Islet of Langerhans (tissue), 1 donor: ENCODE measurements around the gene SECTM1.

ENCODE experiments used
- FAIRE-seq: peaks from one replicate; lab custom pipeline; 2011; peaks lifted over from hg19 to GRCh38; lab: Jason Lieb, UNC

The SECTM1 gene

DNA sequence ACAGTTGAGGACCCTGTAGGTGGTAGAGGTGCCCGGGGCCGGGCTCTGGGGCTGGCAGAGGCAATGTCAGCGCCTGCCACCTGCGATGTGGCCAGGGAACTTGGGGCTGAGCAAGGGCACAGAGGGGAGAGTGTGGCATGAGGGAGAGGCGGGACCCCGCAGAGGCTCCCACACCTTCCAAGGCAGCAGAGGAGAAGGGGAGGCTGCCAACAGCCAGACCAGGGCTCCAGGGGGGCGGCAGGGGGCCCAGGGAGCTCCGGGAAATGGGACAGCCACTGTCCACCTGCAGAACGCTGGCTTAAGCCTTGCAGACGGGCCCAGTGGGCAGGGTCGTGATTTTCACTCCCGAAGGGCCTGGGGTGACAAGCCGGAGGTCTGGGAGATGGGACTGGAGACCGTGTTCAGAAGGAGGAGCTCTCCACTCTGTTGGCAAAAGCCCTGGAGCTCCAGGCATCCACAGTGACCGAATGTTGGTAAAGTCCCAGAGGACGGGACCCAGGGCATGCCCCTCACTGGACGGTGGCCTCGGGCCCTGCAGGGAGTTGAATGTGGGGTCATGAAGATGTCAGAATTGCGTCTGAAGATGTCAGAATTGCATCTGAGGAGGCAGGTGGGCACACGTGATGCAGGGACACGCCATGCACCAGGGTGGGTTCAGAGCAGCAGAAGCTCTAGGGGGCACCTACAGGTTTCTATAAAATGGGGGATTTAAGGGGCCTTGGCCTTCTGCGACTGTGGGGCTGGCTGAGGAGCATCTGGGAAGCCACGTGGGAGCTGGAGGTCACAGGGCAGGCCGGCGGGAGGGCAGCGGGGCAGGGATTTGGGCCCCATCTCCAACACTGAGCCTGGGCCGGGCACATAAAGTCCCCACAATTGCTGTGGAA, 34.8 kb downstream of the SECTM1 start:
- no peak for FAIRE-seq

DNA sequence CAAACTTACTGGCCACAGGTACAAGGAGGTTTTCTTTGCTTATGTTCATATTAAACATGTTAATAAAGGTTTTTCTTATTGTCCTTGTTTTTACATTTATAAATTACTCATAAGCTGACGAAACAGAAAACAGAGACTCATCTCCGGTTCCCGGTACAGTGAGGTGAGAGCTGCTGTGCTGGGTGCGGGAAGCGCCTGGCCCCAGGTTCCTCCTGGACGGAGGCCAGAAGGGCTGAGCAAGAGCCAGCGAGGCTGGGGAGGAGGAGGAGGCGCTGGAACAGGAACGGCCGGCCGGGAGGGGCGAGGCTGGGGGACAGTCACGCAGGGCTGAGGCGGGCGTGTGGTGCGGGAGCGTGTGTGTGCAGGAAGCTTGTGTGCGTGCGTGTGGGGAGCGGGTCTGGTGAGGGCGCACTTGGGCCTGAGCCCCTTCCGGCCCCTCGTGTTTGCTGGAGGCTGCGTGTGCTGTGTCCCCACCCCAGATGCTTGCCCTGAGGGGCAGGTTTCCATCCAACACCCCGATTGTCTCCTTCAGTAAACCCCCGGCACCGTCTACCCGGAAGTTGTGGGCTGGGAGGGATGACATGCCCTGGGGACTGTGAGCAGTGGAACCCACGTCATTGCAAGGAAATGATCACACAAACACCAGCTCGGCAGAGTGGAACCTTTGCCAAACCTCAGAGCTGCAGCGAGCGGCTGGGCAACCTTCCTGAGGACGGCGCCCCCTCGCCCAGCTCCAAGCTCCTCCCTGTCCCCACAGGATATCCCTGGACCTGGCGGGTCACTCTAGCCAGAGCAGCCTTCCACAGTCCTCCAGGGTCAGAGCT, 35.6 kb downstream of the SECTM1 start:
- FAIRE-seq, result peak; percentile 41

DNA sequence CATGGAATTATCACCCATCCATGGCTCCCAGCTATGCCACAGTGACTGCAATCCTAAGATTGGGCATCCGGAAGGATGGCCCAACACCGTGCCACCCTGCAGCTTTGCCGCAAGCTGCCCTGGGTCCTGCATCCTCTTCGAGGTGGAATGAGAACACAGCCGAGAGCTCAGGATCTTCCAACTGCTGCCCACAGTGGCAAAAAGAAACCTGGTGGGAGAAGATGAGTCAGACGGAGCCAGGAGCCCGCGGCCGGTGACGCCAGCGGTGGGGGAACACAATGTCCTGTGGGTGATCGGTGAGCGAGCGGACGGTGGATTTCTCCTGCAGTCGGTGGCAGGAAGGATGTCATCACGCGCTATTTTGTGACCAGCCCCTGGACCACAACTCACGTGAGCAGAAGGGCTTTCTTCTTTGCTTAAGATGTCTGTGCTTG, 36.3 kb downstream of the SECTM1 start:
- FAIRE-seq, result no peak

DNA sequence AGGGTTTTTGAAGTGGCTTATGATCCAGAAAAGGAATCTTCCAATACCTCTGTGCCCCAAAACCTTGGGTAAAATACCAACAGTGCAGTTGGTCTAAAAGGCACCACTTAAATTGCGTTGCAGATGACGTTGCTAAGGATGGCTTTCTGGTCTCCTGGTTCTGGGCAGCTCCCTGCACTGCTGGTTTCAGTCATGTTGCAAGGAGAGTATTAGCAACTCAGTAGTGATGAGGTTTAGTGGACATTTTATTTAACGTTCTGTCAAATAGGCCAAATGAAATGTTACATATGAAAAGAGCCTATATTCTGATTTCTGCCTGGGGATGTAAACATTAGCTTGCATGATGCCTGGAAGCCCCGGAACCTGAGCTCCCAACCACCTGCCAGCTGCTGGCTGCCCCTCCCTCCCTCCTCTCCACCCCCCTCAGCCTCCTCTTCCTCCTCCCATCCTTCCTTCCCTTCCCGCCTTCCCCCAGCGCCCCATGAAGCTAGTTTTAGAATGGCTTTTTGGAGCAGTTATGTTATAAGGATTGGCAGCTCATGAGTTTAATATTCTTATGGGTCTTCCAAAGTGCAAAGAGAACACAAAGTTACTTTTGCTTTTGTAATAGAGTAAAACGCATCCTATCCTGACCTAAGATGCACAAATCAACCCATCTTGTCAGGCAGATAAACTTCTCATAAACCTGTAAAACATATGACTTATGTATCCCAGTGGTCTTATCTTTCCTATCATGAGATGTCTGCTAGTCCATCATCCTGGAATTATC, 36.9 kb downstream of the SECTM1 start:
- FAIRE-seq, result no peak

DNA sequence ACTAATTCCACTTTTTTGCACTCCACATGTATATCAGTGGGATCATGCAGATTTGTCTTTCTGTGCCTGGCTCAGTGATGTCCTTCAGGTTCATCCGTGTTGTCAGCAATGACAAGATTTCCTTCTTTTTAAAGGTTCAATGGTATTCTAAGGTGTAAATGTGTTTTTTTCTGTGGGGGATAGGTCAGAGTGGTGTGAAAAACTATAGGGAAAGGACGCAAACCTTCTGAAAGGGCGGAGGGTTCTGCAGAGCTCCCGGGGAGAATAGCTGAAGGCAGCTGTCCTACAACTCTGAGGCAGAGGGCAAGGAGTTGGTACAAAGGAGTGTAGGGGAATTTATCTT, 38.1 kb downstream of the SECTM1 start:
- FAIRE-seq, result no peak

DNA sequence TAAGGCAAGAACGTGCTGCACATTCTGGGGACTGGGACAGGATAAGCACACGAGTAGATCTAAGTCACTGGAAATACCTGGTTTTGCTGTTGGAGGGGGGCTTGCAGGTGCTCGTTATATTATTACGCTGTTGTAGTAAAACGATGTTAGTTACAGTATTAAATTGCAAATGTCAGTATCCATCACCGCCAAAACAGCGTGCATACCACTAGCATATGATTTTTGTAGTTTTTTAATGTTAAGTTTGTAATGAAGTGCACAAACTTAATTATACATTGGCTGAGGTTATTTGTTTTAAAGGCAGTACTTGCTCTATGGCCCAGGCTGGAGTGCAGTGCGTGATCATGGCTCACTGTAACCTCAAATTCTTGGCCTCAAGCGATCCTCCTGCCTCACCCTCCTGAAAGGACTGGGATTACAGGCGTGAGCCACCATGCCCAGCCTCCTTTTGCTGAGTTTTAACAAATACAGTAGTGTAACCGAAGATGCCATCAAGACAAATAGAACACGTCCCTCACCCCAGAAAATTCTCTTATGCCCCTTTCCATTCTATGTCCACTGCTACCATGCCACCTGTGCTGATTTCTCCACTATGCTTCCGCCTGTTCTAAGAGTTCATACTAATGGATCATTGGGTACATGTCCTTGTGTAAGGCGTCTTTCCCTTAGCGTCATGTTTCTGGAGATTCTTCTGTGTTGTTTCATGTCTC, 39.3 kb downstream of the SECTM1 start:
- no peak for FAIRE-seq

DNA sequence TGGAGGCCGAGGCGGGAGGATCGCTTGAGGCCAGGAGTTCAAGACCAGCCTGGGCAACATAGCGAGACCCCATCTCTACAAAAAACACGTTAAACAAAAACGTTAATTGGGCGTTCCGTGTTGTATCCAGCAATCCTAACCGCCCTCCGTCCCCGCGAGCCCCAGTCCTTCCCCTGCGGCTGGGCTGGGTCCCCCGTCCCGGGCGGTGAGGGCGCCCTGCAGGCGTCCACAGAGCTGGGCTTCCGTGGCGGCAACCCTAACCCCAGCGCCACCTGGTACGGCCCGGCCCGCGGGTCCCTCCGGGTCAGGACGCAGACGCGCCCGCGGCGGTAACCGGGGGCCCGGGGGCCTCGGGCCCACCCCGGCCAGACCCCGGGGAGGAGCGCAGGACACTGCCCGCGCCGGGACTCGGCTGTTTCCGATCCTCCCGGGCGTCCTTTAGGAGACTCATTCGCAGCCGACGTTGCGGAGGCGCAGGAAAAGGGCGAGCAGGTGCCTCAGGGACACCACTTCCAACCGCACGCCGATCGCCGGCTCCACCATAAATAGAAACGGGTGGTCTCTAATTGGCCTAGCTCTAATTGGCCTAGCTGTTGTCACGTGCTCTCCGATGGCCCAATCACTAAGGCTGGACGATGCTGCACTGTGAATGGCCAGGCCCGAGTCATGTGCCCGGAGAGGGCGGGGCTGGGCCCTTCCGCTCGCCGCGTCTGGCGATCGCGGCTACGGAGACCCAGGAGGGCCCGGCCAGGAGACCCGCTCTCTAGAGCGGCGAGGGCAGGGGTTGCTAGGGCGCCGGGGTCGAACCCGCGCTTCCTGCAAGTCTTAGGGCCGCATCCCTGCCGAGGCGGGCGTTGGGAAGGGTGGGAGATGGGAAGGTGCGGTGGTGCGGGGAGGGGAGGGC, 41.1 kb downstream of the SECTM1 start:
- peak; percentile 47 for FAIRE-seq

DNA sequence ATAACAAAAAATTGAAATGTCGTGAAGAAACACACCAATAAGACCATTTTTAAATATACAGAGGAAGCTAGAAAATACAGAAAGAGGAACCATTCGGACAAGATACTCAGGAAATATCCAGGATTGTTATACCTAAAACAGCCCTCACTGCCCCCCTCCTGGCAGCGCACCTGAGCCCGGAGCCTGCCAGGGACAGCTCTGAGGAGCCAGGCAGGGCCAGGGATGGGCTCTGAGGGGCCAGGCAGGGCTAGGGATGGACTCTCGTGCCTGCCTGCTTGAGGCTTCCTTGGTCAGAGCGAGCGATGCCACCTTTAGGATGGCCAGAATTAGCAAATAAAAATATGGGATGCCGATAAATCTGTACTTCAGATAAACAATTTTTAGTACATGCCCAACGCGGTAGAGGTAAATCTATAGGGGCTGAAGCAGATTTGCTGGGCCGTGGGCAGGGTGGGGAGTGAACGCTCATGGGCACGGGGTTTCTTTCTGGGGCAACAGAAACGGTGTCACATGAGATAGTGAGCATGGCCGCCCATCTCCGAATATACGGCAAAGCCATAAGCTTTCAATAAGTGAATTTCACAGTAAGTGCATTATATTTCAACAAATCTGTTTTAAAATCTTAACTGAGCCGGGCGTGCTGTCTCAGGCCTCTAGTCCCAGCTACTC, 41.9 kb downstream of the SECTM1 start:
- no peak for FAIRE-seq

DNA sequence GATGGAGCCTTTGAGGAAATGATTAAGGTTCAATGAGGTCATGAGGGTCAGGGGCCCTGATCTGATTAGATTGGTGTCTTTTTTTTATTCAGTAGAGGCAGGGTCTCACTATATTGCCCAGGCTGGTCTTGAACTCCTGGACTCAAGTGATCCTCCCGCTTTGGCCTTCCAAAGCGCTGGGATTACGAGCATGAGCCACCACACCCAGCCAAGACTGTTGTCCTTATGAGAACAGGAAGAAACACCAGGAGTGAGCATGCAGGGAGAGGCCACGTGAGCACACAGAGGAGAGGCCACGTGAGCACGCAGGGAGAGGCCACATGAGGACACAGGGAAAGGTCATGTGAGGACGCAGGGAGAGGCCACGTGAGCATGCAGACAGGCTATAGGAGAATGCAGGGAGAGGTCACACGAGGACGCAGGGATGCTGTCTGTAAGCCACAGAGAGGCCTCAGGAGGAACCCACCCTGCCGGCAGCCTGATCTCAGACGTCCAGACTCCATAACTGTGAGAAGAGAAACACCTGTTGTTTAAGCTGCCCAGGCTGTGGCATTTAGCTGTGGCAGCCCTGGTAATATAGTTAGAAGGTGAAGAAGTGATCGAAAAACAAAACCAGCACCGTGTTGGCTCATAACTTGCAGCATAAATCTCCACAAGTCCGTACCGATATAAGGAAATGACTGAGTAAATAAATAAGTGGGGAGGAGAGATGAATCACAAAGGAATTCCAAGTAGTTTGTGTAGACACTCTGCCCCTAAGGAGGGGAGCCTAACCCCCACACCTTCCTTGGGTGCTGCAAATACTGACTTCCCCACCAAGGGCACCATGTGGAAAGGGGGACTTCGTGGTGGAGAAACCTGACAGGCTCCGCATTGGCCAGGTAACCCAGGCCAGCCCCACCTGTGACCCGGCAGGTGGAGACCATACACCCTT, 45.4 kb downstream of the SECTM1 start:
- FAIRE-seq, result no peak

DNA sequence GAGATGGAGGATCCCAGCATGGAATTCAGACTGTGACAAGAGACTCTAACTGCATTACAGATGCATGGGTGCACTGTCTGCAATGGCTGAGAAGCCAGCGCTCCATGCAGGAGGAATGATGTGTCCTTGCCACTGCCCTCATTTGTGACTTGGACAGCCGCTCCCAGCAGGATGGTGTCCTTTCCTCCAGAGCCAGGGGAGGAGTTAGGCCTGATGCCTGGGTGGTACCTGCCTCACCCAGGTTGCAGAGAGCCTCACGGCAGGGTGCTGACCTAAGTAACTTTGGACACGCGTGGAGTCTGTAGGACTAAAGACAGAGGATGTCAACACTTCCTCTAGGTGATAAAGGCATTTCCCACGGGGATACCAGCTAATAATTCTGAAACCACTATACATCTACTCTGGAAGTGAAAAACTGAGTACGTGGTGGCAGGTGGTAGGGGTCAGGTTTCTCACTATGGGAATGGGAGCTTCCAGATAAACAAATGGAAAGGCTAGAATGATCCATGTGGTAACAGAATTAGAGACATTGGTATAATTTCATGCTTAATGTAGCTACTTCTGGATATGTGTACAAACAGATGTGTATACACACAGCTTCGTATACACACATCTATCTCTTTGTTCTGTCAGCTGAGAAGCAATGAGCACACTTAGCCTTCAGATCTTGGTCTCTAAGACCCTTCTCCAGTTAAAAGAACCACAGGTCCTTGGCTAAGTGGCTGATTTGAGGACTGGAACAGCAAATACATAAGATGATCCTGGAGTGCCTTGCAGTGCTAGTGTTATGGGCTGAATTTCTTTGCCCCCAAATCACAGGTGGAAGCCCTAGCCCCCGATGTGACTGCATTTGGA, 46.3 kb downstream of the SECTM1 start:
- FAIRE-seq, result no peak

DNA sequence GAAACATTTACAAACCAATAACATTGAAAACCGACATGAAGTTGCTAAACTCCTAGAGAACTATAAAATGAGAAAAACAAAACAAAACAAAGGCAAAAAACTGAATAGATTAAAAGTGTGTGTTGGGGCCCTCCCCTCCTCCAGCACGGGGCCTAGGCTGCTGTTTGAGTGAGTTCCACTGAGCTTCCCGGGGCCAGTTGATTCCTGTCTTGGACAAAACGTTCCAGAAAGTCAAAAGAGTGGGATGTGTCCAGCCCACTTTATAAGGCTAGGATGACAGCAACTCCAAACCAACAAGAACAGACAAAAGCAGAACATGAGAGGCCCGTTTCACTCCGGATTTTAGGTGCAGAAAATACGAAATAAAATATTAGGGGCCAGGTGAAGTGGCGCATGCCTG, 48.4 kb downstream of the SECTM1 start:
- no peak for FAIRE-seq

DNA sequence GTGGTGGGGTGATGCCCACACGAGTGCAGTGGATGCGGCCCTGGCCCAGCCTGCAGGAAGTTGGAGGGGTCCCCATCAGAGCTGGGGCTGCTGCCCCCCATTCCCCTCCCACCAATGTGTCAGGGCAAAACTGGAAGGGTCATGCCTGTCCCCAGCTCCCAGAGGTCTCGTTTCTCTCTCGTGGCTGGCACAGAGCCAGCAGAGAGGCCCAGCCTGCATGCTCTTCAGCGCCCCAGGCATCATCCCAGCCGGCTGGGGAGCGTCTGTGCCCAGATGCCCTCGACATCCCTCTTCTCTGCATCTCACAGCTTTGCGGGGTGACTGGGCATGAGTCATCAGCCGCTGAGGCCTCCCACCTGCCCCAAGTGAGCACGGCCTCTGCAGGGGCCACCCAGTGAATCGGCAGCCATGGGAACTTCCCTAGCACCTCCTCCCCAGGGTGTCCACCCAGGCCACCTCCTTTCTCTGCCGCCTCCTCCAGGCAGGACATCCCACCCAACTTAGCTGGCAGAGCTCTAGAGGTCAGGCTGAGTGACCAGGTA, 50.3 kb downstream of the SECTM1 start:
- FAIRE-seq, result no peak

DNA sequence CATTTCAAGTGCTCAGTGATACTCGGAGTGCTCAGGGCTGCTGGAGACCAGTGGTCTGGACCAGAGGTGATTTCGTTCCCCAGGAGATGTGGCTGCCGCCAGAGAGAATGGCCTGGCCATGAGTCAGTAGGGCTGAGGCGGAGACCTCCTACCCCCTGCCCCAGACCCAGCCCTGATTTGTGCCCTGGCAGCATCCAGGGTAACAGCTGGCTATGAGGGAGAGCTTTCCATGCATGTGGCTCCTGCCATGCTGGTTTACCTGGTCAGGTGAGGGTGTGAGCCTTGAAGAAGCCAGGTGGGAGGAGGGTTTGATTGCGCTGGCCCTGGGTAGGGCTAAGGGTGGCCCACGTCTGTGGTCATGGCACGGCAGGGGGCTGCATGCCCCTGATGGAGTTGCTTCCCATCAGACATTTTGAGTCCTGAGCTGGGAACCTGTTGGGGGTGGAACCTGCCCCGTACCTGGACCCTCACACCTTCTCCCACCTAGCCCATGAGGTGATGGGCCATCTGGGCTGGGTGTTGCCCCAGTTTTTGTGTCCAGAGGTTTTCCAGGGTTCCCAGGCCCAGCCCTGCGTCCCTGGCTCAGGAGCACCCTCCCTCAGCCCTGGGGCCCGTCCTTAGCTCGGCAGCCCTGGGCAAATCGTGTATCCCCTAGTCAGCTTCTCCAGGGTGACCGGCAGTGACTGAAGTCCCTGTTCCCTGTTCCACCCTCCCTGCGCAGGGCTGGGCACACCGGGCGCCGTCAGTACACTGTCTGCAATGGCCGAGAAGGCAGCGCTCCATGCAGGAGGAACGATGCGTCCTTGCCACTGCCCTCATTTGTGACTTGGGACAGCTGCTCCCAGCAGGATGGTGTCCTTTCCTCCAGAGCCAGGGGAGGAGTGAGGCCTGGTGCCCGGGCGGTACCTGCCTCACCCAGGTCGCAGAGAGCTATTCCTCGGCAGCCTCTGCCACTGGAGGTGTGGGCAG, 51.0 kb downstream of the SECTM1 start:
- FAIRE-seq, result no peak

DNA sequence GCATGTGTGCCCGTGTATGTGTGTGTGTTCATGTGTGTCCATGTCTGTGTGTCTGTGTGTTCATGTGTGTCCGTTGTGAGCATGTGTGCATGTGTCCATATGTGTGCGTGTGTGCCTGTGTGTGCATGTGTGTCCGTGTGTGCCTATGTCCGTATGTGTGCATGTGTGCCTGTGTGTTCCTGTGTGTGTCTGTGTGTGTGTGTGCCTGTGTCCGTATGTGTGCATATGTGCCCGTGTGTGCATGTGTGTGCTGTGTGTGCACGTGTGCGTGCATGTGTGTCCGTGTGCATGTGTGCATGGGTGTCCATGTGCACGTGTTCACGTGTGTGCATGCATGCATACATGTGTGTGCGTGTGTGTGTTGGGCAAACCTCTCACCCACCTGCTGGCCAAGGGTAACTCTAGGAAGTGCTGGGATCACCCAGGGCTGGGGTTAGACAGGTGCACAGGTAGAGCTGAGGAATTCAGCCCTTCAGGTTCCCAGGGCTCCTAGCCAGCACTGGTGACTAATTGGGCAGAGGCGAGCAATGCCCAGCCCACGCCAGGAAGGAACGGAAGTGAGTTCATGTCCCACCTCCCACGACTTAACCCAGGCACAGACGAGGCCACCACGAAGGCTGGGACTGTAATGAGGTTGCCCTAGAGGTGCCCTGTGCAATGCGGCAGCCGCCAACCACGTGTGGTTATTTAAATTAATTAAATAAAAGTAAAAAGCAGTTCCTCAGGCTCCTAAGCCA, 51.9 kb downstream of the SECTM1 start:
- no peak for FAIRE-seq

DNA sequence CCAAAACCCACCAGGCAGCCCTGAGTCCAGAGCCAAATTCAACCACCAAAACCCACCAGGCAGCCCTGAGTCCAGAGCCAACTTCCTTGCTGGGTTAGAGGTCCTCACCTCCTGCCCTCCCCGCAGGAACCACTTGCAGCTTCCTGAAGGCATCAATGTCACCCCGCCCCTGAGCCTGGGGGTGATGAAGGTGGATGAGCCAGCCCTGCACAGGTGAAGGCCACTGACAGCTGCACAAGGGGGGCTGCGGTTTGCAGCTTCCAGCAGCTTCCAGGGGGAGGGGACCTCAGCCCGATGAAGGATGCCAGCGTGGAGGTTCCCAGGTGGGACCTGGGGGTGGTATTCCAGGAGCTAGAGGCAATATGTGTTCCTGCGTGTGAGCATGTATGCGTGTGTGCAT, 52.5 kb downstream of the SECTM1 start:
- FAIRE-seq, result no peak

DNA sequence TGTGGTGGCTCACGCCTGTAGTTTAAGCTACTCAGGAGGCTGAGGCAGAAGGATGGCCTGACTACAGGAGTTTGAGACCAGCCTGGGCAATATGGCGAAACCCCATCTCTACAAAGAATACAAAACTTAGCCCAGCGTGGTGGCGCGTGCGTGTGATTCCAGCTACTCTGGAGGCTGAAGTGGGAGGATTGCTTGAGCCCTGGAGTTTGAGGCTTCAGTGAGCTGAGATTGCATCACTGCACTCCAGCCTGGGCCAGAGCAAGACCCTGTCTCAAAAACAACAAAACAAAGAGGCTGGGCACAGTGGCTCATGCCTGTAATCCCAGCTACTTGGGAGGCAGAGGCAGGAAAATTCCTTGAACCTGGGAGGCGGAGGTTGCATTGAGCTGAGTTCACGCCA, 53.0 kb downstream of the SECTM1 start:
- FAIRE-seq, result no peak
